Measurements from ENCODE around the gene BANF1. TPM values are rescaled to one million over a fixed set of nuclear protein-coding genes. Genes with fewer than 3 reads are reported as not detected.

Gene BANF1
- total RNA-seq, 1 experiment from 2014 or later = 153 TPM

GRCh38 chr11:66035653-66036333 lies 33.5 kb downstream of the BANF1 start:
- no peak for DNase-seq (ENCODE audit: low read depth)

- DNase-seq (ENCODE audit: low read depth) = no peak
Observed at GRCh38 chr11:66036334-66036710, 34.0 kb downstream of the BANF1 start.

- DNase-seq (ENCODE audit: low read depth) = no peak
Observed at GRCh38 chr11:66037327-66037726, 35.0 kb downstream of the BANF1 start.

- DNase-seq (ENCODE audit: low read depth) = no peak
Observed at GRCh38 chr11:66039765-66040164, 37.5 kb downstream of the BANF1 start.

- DNase-seq (ENCODE audit: low read depth) = no peak
Observed at GRCh38 chr11:66042227-66042995, 40.1 kb downstream of the BANF1 start.

GRCh38 chr11:66042996-66043906 lies 40.9 kb downstream of the BANF1 start:
- no peak for DNase-seq (ENCODE audit: low read depth)

- DNase-seq (ENCODE audit: low read depth) = no peak
Observed at GRCh38 chr11:66044757-66045156, 42.5 kb downstream of the BANF1 start.

- DNase-seq (ENCODE audit: low read depth) = peak; percentile 58
Observed at GRCh38 chr11:66045177-66045639, 42.9 kb downstream of the BANF1 start.

- DNase-seq (ENCODE audit: low read depth) = no peak
Observed at GRCh38 chr11:66046901-66047300, 44.6 kb downstream of the BANF1 start.

GRCh38 chr11:66047541-66048365 lies 45.5 kb downstream of the BANF1 start:
- DNase-seq (ENCODE audit: low read depth) = no peak

GRCh38 chr11:66048547-66049323 lies 46.4 kb downstream of the BANF1 start, which contains the start of gene GAL3ST3:
Gene GAL3ST3 (minus strand): TSS chr11:66049161. CDS start chr11:66045415, 3,746 bp downstream.
- no peak for DNase-seq (ENCODE audit: low read depth)

GRCh38 chr11:66050581-66051231 lies 48.4 kb downstream of the BANF1 start:
- no peak for DNase-seq (ENCODE audit: low read depth)

- no peak for DNase-seq (ENCODE audit: low read depth)
Observed at GRCh38 chr11:66051371-66051765, 49.1 kb downstream of the BANF1 start.

GRCh38 chr11:66051766-66052663 lies 49.7 kb downstream of the BANF1 start, which contains the start of gene SF3B2:
Gene SF3B2 (plus strand): TSS chr11:66052364. CDS start chr11:66052385, 21 bp downstream.
- DNase-seq (ENCODE audit: low read depth) = peak; percentile 99

GRCh38 chr11:66052664-66052982 lies 50.3 kb downstream of the BANF1 start:
- DNase-seq (ENCODE audit: low read depth) = no peak
